SK-N-SH (cell line): Measurements from ENCODE around the gene BTBD10. TPM values are rescaled to one million over a fixed set of nuclear protein-coding genes. Genes with fewer than 3 reads are reported as not detected.

Experiments
- CTCF ChIA-PET: fragments of 300-600, 350-600 bp; formaldehyde crosslinking; extraction: SDS; loops from one replicate; lab custom pipeline; 2021; lab: Yijun Ruan, JAX
- POLR2A ChIA-PET: fragments of 350-600 bp; sonication (Branson Sonifier 250); formaldehyde crosslinking; extraction: SDS; loops from one replicate; lab custom pipeline; 2020; ENCODE audit warnings: antibody characterized with exemption, inconsistent platforms; lab: Yijun Ruan, JAX
- DNase-seq: peaks from one replicate; pipeline ENCODE4 v3.0.0; 2012
- H2AFZ ChIP-seq: fragments of 200-600 bp; sonication (generic); 2 replicates; pipeline ENCODE4 v1.8.1; 2016; ENCODE audit warnings: antibody characterized with exemption, mild to moderate bottlenecking, low read depth
- H3F3A ChIP-seq: fragments of 200-600 bp; sonication (generic); replicated peaks from 2 replicates; pipeline ENCODE3; 2016; ENCODE audit warnings: antibody characterized with exemption, mild to moderate bottlenecking; ENCODE audit not compliant: insufficient read depth
- H3K27ac ChIP-seq, 2 experiments: fragments of 200-500 bp in 1 of 2; fragments of 200-600 bp in 1 of 2; sonication (Bioruptor generic) in 1 of 2; sonication (generic), shearing (Covaris generic) in 1 of 2; 2 replicates each; pipeline versions ENCODE4 v1.5.1 to v1.6.1; 2014 to 2016; ENCODE audit warnings: low read depth in 2 of 2, inconsistent platforms in 1 of 2, low read length in 1 of 2, mild to moderate bottlenecking in 1 of 2, mixed read lengths in 1 of 2
- H3K27me3 ChIP-seq: fragments of 200-600 bp; sonication (generic), shearing (Covaris generic); 2 replicates; pipeline ENCODE4 v1.6.1; 2016; ENCODE audit warnings: mixed run types; ENCODE audit not compliant: insufficient read depth
- H3K36me3 ChIP-seq, 2 experiments: fragments of 200-500 bp in 1 of 2; fragments of 200-600 bp in 1 of 2; sonication (Bioruptor generic) in 1 of 2; sonication (generic) in 1 of 2; replicated peaks in 1 of 2; 2 replicates each; pipeline versions ENCODE3 to v1.5.1; 2014 to 2016; ENCODE audit warnings: low read length in 1 of 2, mild to moderate bottlenecking in 1 of 2; ENCODE audit not compliant: insufficient read depth in 2 of 2, control insufficient read depth in 1 of 2
- H3K4me1 ChIP-seq, 2 experiments: fragments of 200-500 bp in 1 of 2; fragments of 200-600 bp in 1 of 2; sonication (Bioruptor generic) in 1 of 2; sonication (generic), shearing (Covaris generic) in 1 of 2; 2 replicates each; pipeline versions ENCODE4 v1.5.1 to v1.6.1; 2014 to 2016; ENCODE audit warnings: low read depth in 1 of 2, low read length in 1 of 2, mixed run types in 1 of 2; ENCODE audit not compliant: insufficient read depth in 2 of 2, control insufficient read depth in 1 of 2
- H3K4me2 ChIP-seq: fragments of 200-600 bp; sonication (generic), shearing (Covaris generic); 2 replicates; pipeline ENCODE4 v1.6.1; 2017; ENCODE audit warnings: mixed run types
- H3K4me3 ChIP-seq, 2 experiments: fragments of 200-500 bp in 1 of 2; fragments of 200-600 bp in 1 of 2; sonication (Bioruptor generic) in 1 of 2; sonication (generic), shearing (Covaris generic) in 1 of 2; 2 replicates each; pipeline versions ENCODE4 v1.5.1 to v1.8.1; 2014 to 2016; ENCODE audit warnings: low read depth in 2 of 2, inconsistent platforms in 1 of 2, low read length in 1 of 2, mild to moderate bottlenecking in 1 of 2, mixed read lengths in 1 of 2, moderate library complexity in 1 of 2
- H3K79me2 ChIP-seq: fragments of 200-600 bp; sonication (generic); 2 replicates; pipeline ENCODE4 v1.8.1; 2017; ENCODE audit warnings: mild to moderate bottlenecking; ENCODE audit not compliant: insufficient read depth
- H3K9ac ChIP-seq: fragments of 200-600 bp; sonication (generic); 2 replicates; pipeline ENCODE4 v1.6.1; 2017; ENCODE audit warnings: mixed run types
- H3K9me2 ChIP-seq: fragments of 200-600 bp; sonication (generic); 2 replicates; pipeline ENCODE4 v1.6.1; 2017; ENCODE audit warnings: mixed run types
- H3K9me3 ChIP-seq: fragments of 200-600 bp; sonication (generic); 2 replicates; pipeline ENCODE4 v1.6.1; 2017; ENCODE audit warnings: mixed run types, mild to moderate bottlenecking, moderate library complexity
- H4K20me1 ChIP-seq: fragments of 200-600 bp; sonication (generic); 2 replicates; pipeline ENCODE4 v1.6.1; 2017; ENCODE audit warnings: mild to moderate bottlenecking, mixed run types; ENCODE audit not compliant: insufficient read depth
- ELF1 ChIP-seq: IDR thresholded peaks from 2 replicates; pipeline ENCODE4 v1.4.0; 2012
- JUND ChIP-seq: IDR thresholded peaks from 2 replicates; pipeline ENCODE4 v1.4.0; 2012
- MEF2A ChIP-seq: IDR thresholded peaks from 2 replicates; pipeline ENCODE4 v1.4.0; 2012; ENCODE audit warnings: low read depth, borderline replicate concordance
- NFIC ChIP-seq: IDR thresholded peaks from 2 replicates; pipeline ENCODE4 v1.4.0; 2012; ENCODE audit warnings: borderline replicate concordance
- POLR2AphosphoS5 ChIP-seq: IDR thresholded peaks from 2 replicates; pipeline ENCODE4 v1.6.1; 2012; ENCODE audit warnings: low read depth, low read length
- RAD21 ChIP-seq: IDR thresholded peaks from 2 replicates; pipeline ENCODE4 v1.6.1; 2012; ENCODE audit warnings: mild to moderate bottlenecking, low read length
- RCOR1 ChIP-seq: fragments of 150-350 bp; IDR thresholded peaks from 2 replicates; pipeline ENCODE4 v1.6.1; 2017; ENCODE audit warnings: antibody characterized with exemption, low read length
- YY1 ChIP-seq: IDR thresholded peaks from 2 replicates; pipeline ENCODE4 v1.4.0; 2012; ENCODE audit warnings: low read depth, mild to moderate bottlenecking
- ZBTB33 ChIP-seq: IDR thresholded peaks from 2 replicates; pipeline ENCODE4 v1.4.0; 2012; ENCODE audit warnings: low read depth, borderline replicate concordance
- WGBS: methylation state at CpG from one replicate; pipeline ENCODE4 v1.1.6; 2017; ENCODE audit warnings: low lambda C conversion rate; 5-methylcytosine and 5-hydroxymethylcytosine counted together
- polyA plus RNA-seq, 3 experiments: library from polyadenylated mRNA; depleted of rRNA; stranded (reverse); fragments of >200 nt; gene quantifications; 2 replicates each; pipeline ENCODE4 v1.2.3, GENCODE V29; 2012
- TF ChIP-seq, protein P1 (sequence below): fragments of 150-350 bp; IDR thresholded peaks from 2 replicates; pipeline ENCODE4 v1.6.1; 2016; ENCODE audit warnings: mild to moderate bottlenecking, low read depth, low read length
- TF ChIP-seq, protein P2 (sequence below): IDR thresholded peaks from 2 replicates; pipeline ENCODE4 v1.4.0; 2012; ENCODE audit warnings: low read depth, borderline replicate concordance
- TF ChIP-seq, protein P3 (sequence below): fragments of 150-350 bp; IDR thresholded peaks from 2 replicates; pipeline ENCODE4 v1.6.1; 2017; ENCODE audit warnings: antibody characterized with exemption, low read length, low read depth, borderline replicate concordance
- TF ChIP-seq, protein P4 (sequence below): fragments of 200-600 bp; sonication (generic); IDR thresholded peaks from 2 replicates; pipeline ENCODE4 v1.6.1; 2017; ENCODE audit warnings: antibody characterized with exemption, mild to moderate bottlenecking, moderate library complexity

BTBD10 gene
- polyA plus RNA-seq, 1 of the 3 experiments (the other 2 are of a cell fraction) = 23.0 TPM

DNA sequence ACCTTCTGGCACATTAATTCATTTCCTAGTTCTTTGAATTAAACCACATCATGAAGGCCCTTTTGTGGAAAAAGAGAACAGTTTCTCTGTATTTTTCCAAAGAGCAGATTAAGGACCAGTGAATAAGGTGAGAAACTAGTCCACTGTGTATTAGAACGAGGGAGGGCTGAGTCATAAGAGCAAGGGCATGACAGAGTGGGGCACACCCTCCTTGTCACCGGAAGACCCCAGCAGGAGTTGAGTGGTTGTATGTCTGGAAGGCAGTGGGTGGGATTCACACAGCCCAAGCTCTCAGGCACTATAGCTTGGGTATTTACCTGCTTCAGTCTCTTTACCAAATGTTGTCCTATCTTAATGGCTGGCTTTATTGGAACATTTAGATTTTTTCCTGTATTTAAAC, 98.6 kb downstream of the BTBD10 start:
- CTCF ChIA-PET = interaction anchor here (0.6 to 3.6 kb wide), 3 partner anchors 15 to 154 kb away, joined by 3 to 10 read pairs (median 4); no protein-coding TSS in a partner anchor
- H3K27ac ChIP-seq = no peak overlapping the region

GRCh38 chr11:13362596-13363109, 100.4 kb downstream of the BTBD10 start:
- Histone ChIP-seq H3K27me3 (no peaks in the 10 kb centered on the region), H3K4me3 (no peak overlapping the region), H4K20me1 (no peaks in the 10 kb centered on the region), H3K36me3 (peaks cover 12 to 51% of the 10 kb centered on the region in 2 experiments), H3K4me1 (peaks cover 0 to 1% of the 10 kb centered on the region in 2 experiments; a peak in 1 of 4 replicates), H3K9me2 (no peaks in the 10 kb centered on the region)
- TF ChIP-seq, protein P1, sequence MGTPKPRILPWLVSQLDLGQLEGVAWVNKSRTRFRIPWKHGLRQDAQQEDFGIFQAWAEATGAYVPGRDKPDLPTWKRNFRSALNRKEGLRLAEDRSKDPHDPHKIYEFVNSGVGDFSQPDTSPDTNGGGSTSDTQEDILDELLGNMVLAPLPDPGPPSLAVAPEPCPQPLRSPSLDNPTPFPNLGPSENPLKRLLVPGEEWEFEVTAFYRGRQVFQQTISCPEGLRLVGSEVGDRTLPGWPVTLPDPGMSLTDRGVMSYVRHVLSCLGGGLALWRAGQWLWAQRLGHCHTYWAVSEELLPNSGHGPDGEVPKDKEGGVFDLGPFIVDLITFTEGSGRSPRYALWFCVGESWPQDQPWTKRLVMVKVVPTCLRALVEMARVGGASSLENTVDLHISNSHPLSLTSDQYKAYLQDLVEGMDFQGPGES = no peak
- TF ChIP-seq, protein P2, sequence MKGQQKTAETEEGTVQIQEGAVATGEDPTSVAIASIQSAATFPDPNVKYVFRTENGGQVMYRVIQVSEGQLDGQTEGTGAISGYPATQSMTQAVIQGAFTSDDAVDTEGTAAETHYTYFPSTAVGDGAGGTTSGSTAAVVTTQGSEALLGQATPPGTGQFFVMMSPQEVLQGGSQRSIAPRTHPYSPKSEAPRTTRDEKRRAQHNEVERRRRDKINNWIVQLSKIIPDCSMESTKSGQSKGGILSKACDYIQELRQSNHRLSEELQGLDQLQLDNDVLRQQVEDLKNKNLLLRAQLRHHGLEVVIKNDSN = no peak
- TF ChIP-seq MEF2A (no peak), RCOR1 (no peak), RAD21 (no peak), POLR2AphosphoS5 (no peak), ELF1 (no peak), ZBTB33 (no peak), NFIC (no peak), JUND (no peak)
- TF ChIP-seq, all 33 proteins: peak for 0
- Histone ChIP-seq H3K27ac (no peak overlapping the region), H3K9ac (no peak overlapping the region), H3K4me2 (no peak overlapping the region), H3K79me2 (no peaks in the 10 kb centered on the region), H2AFZ (no peak overlapping the region), H3K9me3 (no peaks in the 10 kb centered on the region), H3F3A (peaks cover 15% of the 10 kb centered on the region)
- 88% methylated on average over 9 of the region's 9 CpGs for WGBS
- ChIA-PET CTCF (interaction anchor here (0.7 to 3.6 kb wide), 7 partner anchors 13 to 268 kb away, joined by 3 to 10 read pairs (median 4); no protein-coding TSS in a partner anchor), POLR2A (no interaction called here)
- no peak for DNase-seq

More for the DNA sequence above, 98.6 kb downstream of the BTBD10 start:
- 76% methylated on average over 2 of the region's 2 CpGs for WGBS
- peaks cover 0 to 8% of the 10 kb centered on the region in 2 experiments; a peak in 1 of 4 replicates for H3K4me1 ChIP-seq
- TF ChIP-seq, protein P3, sequence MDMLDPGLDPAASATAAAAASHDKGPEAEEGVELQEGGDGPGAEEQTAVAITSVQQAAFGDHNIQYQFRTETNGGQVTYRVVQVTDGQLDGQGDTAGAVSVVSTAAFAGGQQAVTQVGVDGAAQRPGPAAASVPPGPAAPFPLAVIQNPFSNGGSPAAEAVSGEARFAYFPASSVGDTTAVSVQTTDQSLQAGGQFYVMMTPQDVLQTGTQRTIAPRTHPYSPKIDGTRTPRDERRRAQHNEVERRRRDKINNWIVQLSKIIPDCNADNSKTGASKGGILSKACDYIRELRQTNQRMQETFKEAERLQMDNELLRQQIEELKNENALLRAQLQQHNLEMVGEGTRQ = no peak
- TF ChIP-seq, protein P4, sequence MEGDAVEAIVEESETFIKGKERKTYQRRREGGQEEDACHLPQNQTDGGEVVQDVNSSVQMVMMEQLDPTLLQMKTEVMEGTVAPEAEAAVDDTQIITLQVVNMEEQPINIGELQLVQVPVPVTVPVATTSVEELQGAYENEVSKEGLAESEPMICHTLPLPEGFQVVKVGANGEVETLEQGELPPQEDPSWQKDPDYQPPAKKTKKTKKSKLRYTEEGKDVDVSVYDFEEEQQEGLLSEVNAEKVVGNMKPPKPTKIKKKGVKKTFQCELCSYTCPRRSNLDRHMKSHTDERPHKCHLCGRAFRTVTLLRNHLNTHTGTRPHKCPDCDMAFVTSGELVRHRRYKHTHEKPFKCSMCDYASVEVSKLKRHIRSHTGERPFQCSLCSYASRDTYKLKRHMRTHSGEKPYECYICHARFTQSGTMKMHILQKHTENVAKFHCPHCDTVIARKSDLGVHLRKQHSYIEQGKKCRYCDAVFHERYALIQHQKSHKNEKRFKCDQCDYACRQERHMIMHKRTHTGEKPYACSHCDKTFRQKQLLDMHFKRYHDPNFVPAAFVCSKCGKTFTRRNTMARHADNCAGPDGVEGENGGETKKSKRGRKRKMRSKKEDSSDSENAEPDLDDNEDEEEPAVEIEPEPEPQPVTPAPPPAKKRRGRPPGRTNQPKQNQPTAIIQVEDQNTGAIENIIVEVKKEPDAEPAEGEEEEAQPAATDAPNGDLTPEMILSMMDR = no peak
- TF ChIP-seq NFIC (no peak), YY1 (no peak), RAD21 (no peak)
- TF ChIP-seq, all 33 proteins: peak for 0
- Histone ChIP-seq H3K79me2 (no peaks in the 10 kb centered on the region), H2AFZ (no peak overlapping the region), H3K9ac (no peak overlapping the region), H4K20me1 (no peaks in the 10 kb centered on the region), H3K4me3 (no peak overlapping the region), H3F3A (peaks cover 9% of the 10 kb centered on the region), H3K27me3 (no peaks in the 10 kb centered on the region), H3K9me2 (no peaks in the 10 kb centered on the region), H3K36me3 (peaks cover 15 to 58% of the 10 kb centered on the region in 2 experiments), H3K9me3 (no peaks in the 10 kb centered on the region), H3K4me2 (no peak overlapping the region)
- POLR2A ChIA-PET = no interaction called here
- DNase-seq = no peak
